ENCODE data around the gene GIPR.
A peak's percentile ranks its signal among the peaks of the same experiment; 100 is the strongest.

GIPR gene

GRCh38 chr19:45632468-45633196 is 35.4 kb upstream of the GIPR start:
- H3K4me3 ChIP-seq (ENCODE audit: low read length), result no peak overlapping the region
- DNase-seq (ENCODE audit: low read depth), result peak; percentile 66
- TF ChIP-seq CTCF (conservative IDR thresholded peaks at IDR 0.05; ENCODE audit: low read depth, low read length), result no peak

- TF ChIP-seq CTCF (conservative IDR thresholded peaks at IDR 0.05; ENCODE audit: low read depth, low read length), result no peak
- no peak for DNase-seq (ENCODE audit: low read depth)
- no peak overlapping the region for H3K4me3 ChIP-seq (ENCODE audit: low read length)
These were observed 31.7 kb upstream of the GIPR start for GRCh38 chr19:45636275-45636674.

- no peak for DNase-seq (ENCODE audit: low read depth)
- no peak overlapping the region for H3K4me3 ChIP-seq (ENCODE audit: low read length)
- no peak for TF ChIP-seq CTCF (conservative IDR thresholded peaks at IDR 0.05; ENCODE audit: low read depth, low read length)
These were observed 31.1 kb upstream of the GIPR start for GRCh38 chr19:45636902-45637301.

- peak overlapping the region; percentile 71 for H3K4me3 ChIP-seq (ENCODE audit: low read length)
- TF ChIP-seq CTCF (conservative IDR thresholded peaks at IDR 0.05; ENCODE audit: low read depth, low read length), result no peak
- DNase-seq (ENCODE audit: low read depth), result no peak
These were observed 29.9 kb upstream of the GIPR start for GRCh38 chr19:45637890-45638667.

GRCh38 chr19:45638930-45639729 is 28.9 kb upstream of the GIPR start, which contains the start of gene EML2:
TSS of gene EML2 (minus strand) at chr19:45639397. CDS start at chr19:45639376, 21 bp downstream.
- TF ChIP-seq CTCF (conservative IDR thresholded peaks at IDR 0.05; ENCODE audit: low read depth, low read length), result peak; percentile 40
- H3K4me3 ChIP-seq (ENCODE audit: low read length), result peak within 1 kb of the TSS; percentile 71
- DNase-seq (ENCODE audit: low read depth), result no peak

GRCh38 chr19:45640849-45641273 is 27.2 kb upstream of the GIPR start:
- TF ChIP-seq CTCF (conservative IDR thresholded peaks at IDR 0.05; ENCODE audit: low read depth, low read length), result no peak
- no peak for DNase-seq (ENCODE audit: low read depth)
- H3K4me3 ChIP-seq (ENCODE audit: low read length), result no peak overlapping the region
